Stimulated activated CD4-positive, alpha-beta T cell treated with anti-CD3 and anti-CD28 coated beads, Interleukin-4, amount 100 ng/mL, for 48 hours (primary cell): ENCODE measurements around the gene GSTM1.

Experiments
- DNase-seq, 2 donors: peaks; one replicate each; pipeline ENCODE4 v3.0.0-alpha.2; 2020; ENCODE audit warnings: low read depth in 2 of 2

GSTM1 gene

GRCh38 chr1:109726728-109727373 is 39.2 kb downstream of the GSTM1 start:
- no peak for DNase-seq

DNA sequence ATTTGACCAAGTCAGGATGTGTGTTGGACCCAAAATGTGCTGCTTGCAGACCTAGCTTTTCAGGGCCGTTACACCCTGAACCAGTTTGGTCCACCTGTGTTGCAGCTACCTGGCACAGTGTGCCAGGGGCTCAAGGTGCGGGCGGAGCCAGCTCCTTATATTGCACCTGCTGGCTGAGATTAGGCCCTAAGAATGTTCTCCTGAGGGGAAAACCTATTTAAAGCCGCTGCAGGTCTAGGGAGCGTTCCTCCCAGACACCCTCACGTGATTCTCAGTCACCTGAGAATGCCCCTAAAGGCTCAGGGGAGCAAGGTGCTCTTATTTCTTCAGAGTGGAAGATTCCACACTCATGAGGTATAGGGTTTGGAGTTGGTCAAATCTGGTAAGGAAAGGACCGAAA is 41.3 kb downstream of the GSTM1 start:
- DNase-seq = no peak

GRCh38 chr1:109730666-109731065 is 43.0 kb downstream of the GSTM1 start:
- DNase-seq = no peak

DNA sequence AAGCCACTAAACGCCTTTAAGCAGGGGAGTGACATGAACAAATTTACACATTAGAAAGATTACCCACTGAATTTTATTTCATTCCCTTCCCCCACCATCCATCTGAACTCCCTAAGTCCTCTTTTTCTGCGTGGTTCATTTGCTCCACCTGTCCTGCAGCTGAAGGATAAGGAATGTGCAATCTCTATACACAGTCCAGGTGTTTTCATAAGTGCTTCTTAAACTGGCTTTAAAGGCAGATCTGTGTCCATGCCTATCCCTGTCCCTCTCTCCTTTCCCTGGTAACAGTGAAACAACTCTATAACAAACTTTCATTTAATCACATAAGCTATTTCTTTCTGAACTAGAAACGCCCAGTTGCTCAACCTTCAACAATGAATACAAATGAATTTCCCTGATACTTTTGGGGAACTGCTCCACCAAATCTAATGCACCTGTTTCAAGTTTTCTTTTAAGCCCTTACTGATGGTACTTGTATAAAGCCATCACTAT is 44.8 kb downstream of the GSTM1 start:
- DNase-seq = no peak

DNA sequence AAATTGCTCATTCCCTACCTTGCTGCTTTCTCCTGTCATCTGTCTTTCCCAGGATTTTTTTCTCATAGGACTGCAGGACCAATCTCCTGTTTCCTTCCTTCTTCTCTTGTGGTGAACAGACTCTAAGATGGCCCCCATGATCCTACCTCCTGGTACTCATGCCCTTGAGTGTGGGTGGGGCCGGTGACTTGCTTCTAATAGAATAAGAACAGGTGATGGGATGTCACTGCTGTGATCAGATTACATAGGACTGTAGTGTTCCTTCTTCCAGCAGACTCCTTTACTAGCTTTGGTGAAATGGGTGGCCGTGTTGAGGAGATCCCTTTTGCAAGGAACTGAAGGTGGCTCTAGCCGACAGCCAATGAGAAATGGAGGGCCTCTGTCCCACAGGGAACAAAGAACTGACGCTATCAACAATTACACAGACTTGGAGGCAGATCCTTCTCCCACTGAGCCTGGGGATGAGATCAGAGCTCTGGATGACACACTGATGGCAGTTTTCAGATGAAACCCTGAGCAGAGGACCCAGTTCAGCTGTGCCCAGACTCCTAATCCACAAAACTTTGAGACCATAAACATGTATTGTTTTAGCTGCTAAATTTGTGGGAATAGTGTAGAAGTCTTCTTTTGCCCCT is 45.7 kb downstream of the GSTM1 start:
- no peak for DNase-seq

GRCh38 chr1:109739738-109740614 is 52.4 kb downstream of the GSTM1 start:
- peak; percentile 70 to 76 for DNase-seq

- no peak for DNase-seq
These were observed 53.2 kb downstream of the GSTM1 start, which contains the start of gene GSTM3 for GRCh38 chr1:109740615-109741373. Gene GSTM3, minus strand, starts transcription at chr1:109741038. Its CDS starts 751 bp downstream, at chr1:109740287.
